ENCODE data around the gene U2AF1L4.

Gene U2AF1L4

DNA sequence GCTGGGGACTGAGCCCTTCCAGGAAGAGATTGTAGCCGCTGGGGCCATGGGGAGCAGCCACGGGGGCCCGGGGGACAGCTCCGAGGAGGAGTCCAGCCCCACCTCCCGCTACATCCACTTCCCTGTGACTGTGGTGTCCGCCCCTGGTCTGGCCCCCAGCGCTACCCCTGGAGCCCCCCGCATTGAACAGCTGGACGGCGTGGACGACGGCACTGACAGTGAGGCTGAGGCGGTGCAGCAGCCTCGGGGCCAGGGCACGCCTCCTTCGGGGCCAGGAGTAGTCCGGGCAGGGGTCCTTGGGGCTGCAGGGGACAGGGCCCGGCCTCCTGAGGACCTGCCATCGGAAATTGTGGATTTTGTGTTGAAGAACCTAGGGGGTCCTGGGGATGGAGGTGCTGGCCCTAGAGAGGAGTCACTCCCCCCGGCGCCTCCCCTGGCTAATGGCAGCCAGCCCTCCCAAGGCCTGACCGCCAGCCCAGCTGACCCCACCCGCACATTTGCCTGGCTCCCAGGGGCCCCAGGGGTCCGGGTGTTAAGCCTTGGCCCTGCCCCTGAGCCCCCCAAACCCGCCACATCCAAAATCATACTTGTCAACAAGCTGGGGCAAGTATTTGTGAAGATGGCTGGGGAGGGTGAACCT, 12.6 kb downstream of the U2AF1L4 start:
- H3K9ac ChIP-seq (ENCODE audit: low read depth in 1 of 2, low read length in 2 of 2) = no peak overlapping the region
- H3K36me3 ChIP-seq (ENCODE audit: control insufficient read depth in 1 of 2, insufficient read depth in 2 of 2, low read length in 2 of 2) = peaks cover 57 to 90% of the 10 kb centered on the region in 2 donors
- H3K27me3 ChIP-seq (ENCODE audit: control insufficient read depth in 1 of 2, insufficient read depth in 2 of 2, low read length in 2 of 2) = no peaks in the 10 kb centered on the region
- no peak overlapping the region for H3K4me3 ChIP-seq (ENCODE audit: low read depth in 1 of 2, low read length in 2 of 2)
- H3K27ac ChIP-seq (ENCODE audit: low read depth, low read length) = no peak overlapping the region
- H3K9me3 ChIP-seq (ENCODE audit: control insufficient read depth in 1 of 2, low read length in 2 of 2) = no peaks in the 10 kb centered on the region
- H3K4me1 ChIP-seq (ENCODE audit: control insufficient read depth in 1 of 2, insufficient read depth in 2 of 2, low read length in 2 of 2) = no peaks in the 10 kb centered on the region

GRCh38 chr19:35731779-35732405, 13.3 kb downstream of the U2AF1L4 start:
- no peak overlapping the region for H3K9ac ChIP-seq (ENCODE audit: low read depth in 1 of 2, low read length in 2 of 2)
- H3K27ac ChIP-seq (ENCODE audit: low read depth, low read length) = no peak overlapping the region
- peaks cover 62 to 90% of the 10 kb centered on the region in 2 donors for H3K36me3 ChIP-seq (ENCODE audit: control insufficient read depth in 1 of 2, insufficient read depth in 2 of 2, low read length in 2 of 2)
- H3K27me3 ChIP-seq (ENCODE audit: control insufficient read depth in 1 of 2, insufficient read depth in 2 of 2, low read length in 2 of 2) = no peaks in the 10 kb centered on the region
- H3K4me1 ChIP-seq (ENCODE audit: control insufficient read depth in 1 of 2, insufficient read depth in 2 of 2, low read length in 2 of 2) = no peaks in the 10 kb centered on the region
- no peak overlapping the region for H3K4me3 ChIP-seq (ENCODE audit: low read depth in 1 of 2, low read length in 2 of 2)
- H3K9me3 ChIP-seq (ENCODE audit: control insufficient read depth in 1 of 2, low read length in 2 of 2) = no peaks in the 10 kb centered on the region

DNA sequence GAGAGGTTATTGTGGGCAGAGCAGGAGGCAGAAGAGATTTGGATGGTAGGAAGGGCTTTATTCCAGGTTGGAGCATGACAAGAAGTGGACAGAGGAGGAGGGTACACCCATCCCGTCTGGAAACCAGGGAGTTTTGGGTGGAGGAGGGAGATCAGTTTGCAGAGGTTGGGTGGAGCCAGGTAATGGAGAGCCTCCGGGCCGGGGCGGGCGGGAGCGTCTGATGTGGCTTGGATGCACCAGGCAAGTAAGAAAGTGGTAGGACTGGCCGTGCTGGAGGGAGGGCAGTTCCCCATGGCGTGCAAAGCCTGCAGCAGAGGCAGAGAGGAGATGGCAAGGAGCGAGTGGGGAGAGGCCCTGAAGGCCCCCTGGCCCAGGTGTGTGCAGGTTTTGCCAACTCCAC, 13.9 kb downstream of the U2AF1L4 start:
- no peak overlapping the region for H3K4me3 ChIP-seq (ENCODE audit: low read depth in 1 of 2, low read length in 2 of 2)
- H3K9me3 ChIP-seq (ENCODE audit: control insufficient read depth in 1 of 2, low read length in 2 of 2) = no peaks in the 10 kb centered on the region
- H3K27ac ChIP-seq (ENCODE audit: low read depth, low read length) = no peak overlapping the region
- no peaks in the 10 kb centered on the region for H3K4me1 ChIP-seq (ENCODE audit: control insufficient read depth in 1 of 2, insufficient read depth in 2 of 2, low read length in 2 of 2)
- peaks cover 60 to 89% of the 10 kb centered on the region in 2 donors for H3K36me3 ChIP-seq (ENCODE audit: control insufficient read depth in 1 of 2, insufficient read depth in 2 of 2, low read length in 2 of 2)
- no peaks in the 10 kb centered on the region for H3K27me3 ChIP-seq (ENCODE audit: control insufficient read depth in 1 of 2, insufficient read depth in 2 of 2, low read length in 2 of 2)
- H3K9ac ChIP-seq (ENCODE audit: low read depth in 1 of 2, low read length in 2 of 2) = no peak overlapping the region

DNA sequence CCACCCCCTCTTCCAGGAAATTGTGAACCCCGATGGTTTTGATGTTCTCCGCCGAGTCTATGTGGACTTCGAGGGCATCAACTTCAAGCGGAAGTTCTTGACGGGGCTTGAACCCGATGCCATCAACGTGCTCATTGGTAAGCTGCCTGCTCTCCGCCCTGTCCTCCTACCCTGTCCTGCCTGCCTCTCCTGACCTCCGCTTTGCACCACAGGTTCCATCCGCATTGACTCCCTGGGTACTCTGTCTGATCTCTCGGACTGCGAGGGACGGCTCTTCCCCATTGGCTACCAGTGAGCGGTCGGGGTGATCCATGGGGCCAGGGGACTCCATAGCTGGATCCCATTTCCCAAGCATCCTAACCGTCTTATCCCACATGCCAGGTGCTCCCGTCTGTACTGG, 14.9 kb downstream of the U2AF1L4 start:
- H3K9me3 ChIP-seq (ENCODE audit: control insufficient read depth in 1 of 2, low read length in 2 of 2) = no peaks in the 10 kb centered on the region
- no peak overlapping the region for H3K27ac ChIP-seq (ENCODE audit: low read depth, low read length)
- no peak overlapping the region for H3K9ac ChIP-seq (ENCODE audit: low read depth in 1 of 2, low read length in 2 of 2)
- no peak overlapping the region for H3K4me3 ChIP-seq (ENCODE audit: low read depth in 1 of 2, low read length in 2 of 2)
- no peaks in the 10 kb centered on the region for H3K27me3 ChIP-seq (ENCODE audit: control insufficient read depth in 1 of 2, insufficient read depth in 2 of 2, low read length in 2 of 2)
- peaks cover 66 to 91% of the 10 kb centered on the region in 2 donors for H3K36me3 ChIP-seq (ENCODE audit: control insufficient read depth in 1 of 2, insufficient read depth in 2 of 2, low read length in 2 of 2)
- H3K4me1 ChIP-seq (ENCODE audit: control insufficient read depth in 1 of 2, insufficient read depth in 2 of 2, low read length in 2 of 2) = no peaks in the 10 kb centered on the region

DNA sequence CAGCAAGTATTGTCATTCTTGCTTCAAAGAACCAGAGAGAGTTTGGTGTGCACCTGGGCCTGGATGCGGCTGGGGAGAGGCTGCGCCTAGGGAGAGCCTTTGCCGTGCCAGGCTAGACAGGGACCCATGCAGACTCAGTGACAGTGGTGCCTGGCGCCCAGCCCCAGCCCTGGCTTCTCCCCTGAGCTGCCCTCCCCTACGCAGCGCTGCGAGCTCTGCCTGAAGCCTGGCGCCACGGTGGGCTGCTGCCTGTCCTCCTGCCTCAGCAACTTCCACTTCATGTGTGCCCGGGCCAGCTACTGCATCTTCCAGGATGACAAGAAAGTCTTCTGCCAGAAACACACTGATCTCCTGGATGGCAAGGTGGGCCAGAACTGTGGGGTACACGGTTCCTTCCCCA, 15.5 kb downstream of the U2AF1L4 start:
- no peak overlapping the region for H3K4me3 ChIP-seq (ENCODE audit: low read depth in 1 of 2, low read length in 2 of 2)
- no peaks in the 10 kb centered on the region for H3K9me3 ChIP-seq (ENCODE audit: control insufficient read depth in 1 of 2, low read length in 2 of 2)
- peaks cover 65 to 93% of the 10 kb centered on the region in 2 donors for H3K36me3 ChIP-seq (ENCODE audit: control insufficient read depth in 1 of 2, insufficient read depth in 2 of 2, low read length in 2 of 2)
- no peaks in the 10 kb centered on the region for H3K4me1 ChIP-seq (ENCODE audit: control insufficient read depth in 1 of 2, insufficient read depth in 2 of 2, low read length in 2 of 2)
- H3K27ac ChIP-seq (ENCODE audit: low read depth, low read length) = no peak overlapping the region
- no peak overlapping the region for H3K9ac ChIP-seq (ENCODE audit: low read depth in 1 of 2, low read length in 2 of 2)
- no peaks in the 10 kb centered on the region for H3K27me3 ChIP-seq (ENCODE audit: control insufficient read depth in 1 of 2, insufficient read depth in 2 of 2, low read length in 2 of 2)

GRCh38 chr19:35729021-35729420, 16.2 kb downstream of the U2AF1L4 start:
- Histone ChIP-seq H3K36me3 (ENCODE audit: control insufficient read depth in 1 of 2, insufficient read depth in 2 of 2, low read length in 2 of 2) (peaks cover 67 to 93% of the 10 kb centered on the region in 2 donors), H3K9ac (ENCODE audit: low read depth in 1 of 2, low read length in 2 of 2) (no peak overlapping the region), H3K9me3 (ENCODE audit: control insufficient read depth in 1 of 2, low read length in 2 of 2) (no peaks in the 10 kb centered on the region), H3K4me1 (ENCODE audit: control insufficient read depth in 1 of 2, insufficient read depth in 2 of 2, low read length in 2 of 2) (no peaks in the 10 kb centered on the region), H3K4me3 (ENCODE audit: low read depth in 1 of 2, low read length in 2 of 2) (no peak overlapping the region), H3K27me3 (ENCODE audit: control insufficient read depth in 1 of 2, insufficient read depth in 2 of 2, low read length in 2 of 2) (no peaks in the 10 kb centered on the region), H3K27ac (ENCODE audit: low read depth, low read length) (no peak overlapping the region)

- Histone ChIP-seq H3K36me3 (ENCODE audit: control insufficient read depth in 1 of 2, insufficient read depth in 2 of 2, low read length in 2 of 2) (peaks cover 74 to 94% of the 10 kb centered on the region in 2 donors), H3K4me1 (ENCODE audit: control insufficient read depth in 1 of 2, insufficient read depth in 2 of 2, low read length in 2 of 2) (no peaks in the 10 kb centered on the region), H3K9me3 (ENCODE audit: control insufficient read depth in 1 of 2, low read length in 2 of 2) (no peaks in the 10 kb centered on the region), H3K9ac (ENCODE audit: low read depth in 1 of 2, low read length in 2 of 2) (no peak overlapping the region), H3K27me3 (ENCODE audit: control insufficient read depth in 1 of 2, insufficient read depth in 2 of 2, low read length in 2 of 2) (no peaks in the 10 kb centered on the region), H3K27ac (ENCODE audit: low read depth, low read length) (no peak overlapping the region), H3K4me3 (ENCODE audit: low read depth in 1 of 2, low read length in 2 of 2) (no peak overlapping the region)
Measured at GRCh38 chr19:35727956-35728706, 17.1 kb downstream of the U2AF1L4 start.

DNA sequence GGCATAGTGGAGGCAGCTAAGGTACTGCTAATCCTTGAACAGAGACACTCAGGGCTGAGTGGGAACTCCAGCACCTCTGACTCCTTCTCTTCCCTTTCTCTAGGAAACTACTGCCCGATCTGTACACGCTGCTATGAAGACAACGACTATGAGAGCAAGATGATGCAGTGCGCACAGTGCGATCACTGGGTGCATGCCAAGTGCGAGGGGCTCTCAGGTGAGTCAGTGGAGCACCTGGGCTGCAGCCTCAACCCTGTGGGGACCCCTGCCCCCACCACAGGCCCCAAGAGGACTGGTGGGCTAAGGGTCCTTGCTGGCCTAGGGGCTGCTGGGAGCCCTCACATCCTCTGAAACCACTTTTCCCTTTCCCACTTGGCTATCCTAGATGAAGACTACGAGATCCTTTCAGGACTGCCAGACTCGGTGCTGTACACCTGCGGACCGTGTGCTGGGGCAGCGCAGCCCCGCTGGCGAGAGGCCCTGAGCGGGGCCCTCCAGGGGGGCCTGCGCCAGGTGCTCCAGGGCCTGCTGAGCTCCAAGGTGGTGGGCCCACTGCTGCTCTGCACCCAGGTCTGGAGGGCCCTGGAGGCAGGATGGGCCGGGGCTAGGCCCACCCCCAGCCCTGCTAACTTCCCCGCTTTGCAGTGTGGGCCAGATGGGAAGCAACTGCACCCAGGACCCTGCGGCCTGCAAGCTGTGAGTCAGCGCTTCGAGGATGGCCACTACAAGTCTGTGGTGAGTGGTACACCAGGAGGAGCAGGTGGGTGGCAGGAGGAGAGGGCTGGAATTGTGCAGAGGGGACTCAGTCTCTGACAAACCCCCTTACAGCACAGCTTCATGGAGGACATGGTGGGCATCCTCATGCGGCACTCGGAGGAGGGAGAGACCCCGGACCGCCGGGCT, 17.9 kb downstream of the U2AF1L4 start:
- H3K4me1 ChIP-seq (ENCODE audit: control insufficient read depth in 1 of 2, insufficient read depth in 2 of 2, low read length in 2 of 2) = no peaks in the 10 kb centered on the region
- no peak overlapping the region for H3K9ac ChIP-seq (ENCODE audit: low read depth in 1 of 2, low read length in 2 of 2)
- H3K9me3 ChIP-seq (ENCODE audit: control insufficient read depth in 1 of 2, low read length in 2 of 2) = no peaks in the 10 kb centered on the region
- H3K27me3 ChIP-seq (ENCODE audit: control insufficient read depth in 1 of 2, insufficient read depth in 2 of 2, low read length in 2 of 2) = no peaks in the 10 kb centered on the region
- no peak overlapping the region for H3K27ac ChIP-seq (ENCODE audit: low read depth, low read length)
- peaks cover 81 to 99% of the 10 kb centered on the region in 2 donors for H3K36me3 ChIP-seq (ENCODE audit: control insufficient read depth in 1 of 2, insufficient read depth in 2 of 2, low read length in 2 of 2)
- H3K4me3 ChIP-seq (ENCODE audit: low read depth in 1 of 2, low read length in 2 of 2) = no peak overlapping the region

GRCh38 chr19:35725216-35725861, 19.9 kb downstream of the U2AF1L4 start:
- H3K36me3 ChIP-seq (ENCODE audit: control insufficient read depth in 1 of 2, insufficient read depth in 2 of 2, low read length in 2 of 2) = peaks cover 73 to 92% of the 10 kb centered on the region in 2 donors
- no peaks in the 10 kb centered on the region for H3K9me3 ChIP-seq (ENCODE audit: control insufficient read depth in 1 of 2, low read length in 2 of 2)
- H3K27ac ChIP-seq (ENCODE audit: low read depth, low read length) = no peak overlapping the region
- H3K9ac ChIP-seq (ENCODE audit: low read depth in 1 of 2, low read length in 2 of 2) = no peak overlapping the region
- H3K4me3 ChIP-seq (ENCODE audit: low read depth in 1 of 2, low read length in 2 of 2) = no peak overlapping the region
- no peaks in the 10 kb centered on the region for H3K27me3 ChIP-seq (ENCODE audit: control insufficient read depth in 1 of 2, insufficient read depth in 2 of 2, low read length in 2 of 2)
- H3K4me1 ChIP-seq (ENCODE audit: control insufficient read depth in 1 of 2, insufficient read depth in 2 of 2, low read length in 2 of 2) = no peaks in the 10 kb centered on the region

Measured in duodenal mucosa (tissue), 2 donors.